ENCODE data around the gene RTKN2. TPM values are rescaled to one million over a fixed set of nuclear protein-coding genes. Genes with fewer than 3 reads are reported as not detected.

RTKN2 gene
- total RNA-seq, 1 experiment from 2014 or later: 14.4 TPM

GRCh38 chr10:62259456-62259855 lies 9.2 kb downstream of the RTKN2 start:
- Histone ChIP-seq H3K79me1 (ENCODE audit: insufficient read depth, low read depth, low read length, poor library complexity, severe bottlenecking) (no peaks in the 10 kb centered on the region), H4K8ac (replicated peaks; ENCODE audit: insufficient read length, low read depth, low read length) (no peak overlapping the region), H2BK15ac (ENCODE audit: low read depth, low read length) (no peak overlapping the region), H3K4me1 (ENCODE audit: insufficient read depth, low read length) (no peaks in the 10 kb centered on the region), H3K79me2 (ENCODE audit: insufficient read depth, low read length) (peaks cover 2% of the 10 kb centered on the region; the same call in 1 of the 2 replicates), H3K14ac (ENCODE audit: insufficient read depth, low read length) (no peak overlapping the region), H3T11ph (ENCODE audit: low read length) (no peak overlapping the region), H2AK5ac (ENCODE audit: insufficient read length, low read length) (no peak overlapping the region), H2BK120ac (ENCODE audit: low read depth, low read length, poor library complexity, severe bottlenecking) (no peak overlapping the region), H2AFZ (ENCODE audit: low read length) (no peak overlapping the region), H3K9me3 (ENCODE audit: control insufficient read depth, low read depth, low read length) (no peaks in the 10 kb centered on the region), H3K56ac (ENCODE audit: insufficient read length, low read depth, low read length) (no peak overlapping the region), H3K9ac (ENCODE audit: extremely low read depth, insufficient read length, low read length) (no peak overlapping the region), H3K18ac (ENCODE audit: insufficient read length, low read depth, low read length) (no peak overlapping the region), H3K27me3 (ENCODE audit: insufficient read depth, low read length) (no peaks in the 10 kb centered on the region), H2BK5ac (ENCODE audit: insufficient read length, low read length) (no peak overlapping the region), H2BK20ac (ENCODE audit: low read depth, low read length, poor library complexity, severe bottlenecking) (no peak overlapping the region), H4K5ac (ENCODE audit: insufficient read length, low read depth, low read length) (no peak overlapping the region), H3K27ac (ENCODE audit: insufficient read length, low read depth, low read length) (no peak overlapping the region), H4K20me1 (ENCODE audit: control insufficient read depth, insufficient read depth, insufficient read length) (no peaks in the 10 kb centered on the region), H3K4me2 (ENCODE audit: insufficient read depth, insufficient read length, low read length) (no peak overlapping the region), H4K91ac (ENCODE audit: insufficient read length, low read depth, low read length) (no peak overlapping the region), H3K23me2 (ENCODE audit: insufficient read length, low read depth, low read length, poor library complexity, severe bottlenecking) (no peaks in the 10 kb centered on the region), H3K4ac (ENCODE audit: low read depth, low read length) (no peak overlapping the region), H2BK12ac (ENCODE audit: insufficient read length, low read depth, low read length) (no peak overlapping the region), H3K23ac (ENCODE audit: insufficient read length, low read depth, low read length) (no peak overlapping the region)
- Mint-ChIP-seq H3K4me3 (no peak overlapping the region), H3K27me3 (ENCODE audit: low read depth) (no peaks in the 10 kb centered on the region), H3K4me1 (peaks cover 4 to 6% of the 10 kb centered on the region in 2 experiments; a peak in 3 of 4 replicates), H3K36me3 (ENCODE audit: insufficient read depth in 1 of 3, low read depth in 3 of 3) (peaks cover 12 to 46% (median 25%) of the 10 kb centered on the region in 3 experiments; a peak in 6 of 7 replicates), H3K9me3 (no peaks in the 10 kb centered on the region), H3K27ac (no peak overlapping the region; a peak in 2 of 7 replicates)
- no peak for DNase-seq
- TF ChIP-seq, protein P1, sequence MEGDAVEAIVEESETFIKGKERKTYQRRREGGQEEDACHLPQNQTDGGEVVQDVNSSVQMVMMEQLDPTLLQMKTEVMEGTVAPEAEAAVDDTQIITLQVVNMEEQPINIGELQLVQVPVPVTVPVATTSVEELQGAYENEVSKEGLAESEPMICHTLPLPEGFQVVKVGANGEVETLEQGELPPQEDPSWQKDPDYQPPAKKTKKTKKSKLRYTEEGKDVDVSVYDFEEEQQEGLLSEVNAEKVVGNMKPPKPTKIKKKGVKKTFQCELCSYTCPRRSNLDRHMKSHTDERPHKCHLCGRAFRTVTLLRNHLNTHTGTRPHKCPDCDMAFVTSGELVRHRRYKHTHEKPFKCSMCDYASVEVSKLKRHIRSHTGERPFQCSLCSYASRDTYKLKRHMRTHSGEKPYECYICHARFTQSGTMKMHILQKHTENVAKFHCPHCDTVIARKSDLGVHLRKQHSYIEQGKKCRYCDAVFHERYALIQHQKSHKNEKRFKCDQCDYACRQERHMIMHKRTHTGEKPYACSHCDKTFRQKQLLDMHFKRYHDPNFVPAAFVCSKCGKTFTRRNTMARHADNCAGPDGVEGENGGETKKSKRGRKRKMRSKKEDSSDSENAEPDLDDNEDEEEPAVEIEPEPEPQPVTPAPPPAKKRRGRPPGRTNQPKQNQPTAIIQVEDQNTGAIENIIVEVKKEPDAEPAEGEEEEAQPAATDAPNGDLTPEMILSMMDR (conservative IDR thresholded peaks at IDR 0.05): no peak
- no CpG with 5 or more reads among the region's 4 CpGs for WGBS (ENCODE audit: extremely low coverage, insufficient read length, low lambda C conversion rate)

Measured in H9 (cell line).